HEK293 (cell line): ENCODE results near the gene BIRC3.
"Not testable (repeated sequence)": the region's sequence is repeated elsewhere in the genome, so short reads cannot be mapped to it uniquely, and the experiment has no call there.

Experiments used
- CTCF ChIP-seq: fragments of 450-650 bp; formaldehyde crosslinking; IDR thresholded peaks from 2 replicates; pipeline ENCODE4 v1.5.1; 2016; ENCODE audit warnings: missing biosample characterization, missing genetic modification characterization
- PRDM10 ChIP-seq: fragments of 450-650 bp; formaldehyde crosslinking; IDR thresholded peaks from 2 replicates; pipeline ENCODE4 v1.5.1; 2016; ENCODE audit warnings: missing biosample characterization, missing genetic modification characterization
- SCRT2 ChIP-seq: fragments of 450-650 bp; formaldehyde crosslinking; IDR thresholded peaks from 2 replicates; pipeline ENCODE4 v1.5.1; 2016; ENCODE audit warnings: missing biosample characterization, missing genetic modification characterization
- ZBTB21 ChIP-seq: fragments of 450-650 bp; formaldehyde crosslinking; IDR thresholded peaks from 2 replicates; pipeline ENCODE4 v1.5.1; 2017; ENCODE audit warnings: missing biosample characterization, missing genetic modification characterization
- ZNF155 ChIP-seq: fragments of 450-650 bp; formaldehyde crosslinking; IDR thresholded peaks from 2 replicates; pipeline ENCODE4 v1.5.1; 2016; ENCODE audit warnings: missing biosample characterization, missing genetic modification characterization
- ZNF174 ChIP-seq: fragments of 450-650 bp; formaldehyde crosslinking; IDR thresholded peaks from 2 replicates; pipeline ENCODE4 v1.5.0; 2017; ENCODE audit warnings: missing biosample characterization, mild to moderate bottlenecking, missing genetic modification characterization
- ZNF280C ChIP-seq: fragments of 450-650 bp; formaldehyde crosslinking; IDR thresholded peaks from 2 replicates; pipeline ENCODE4 v1.5.1; 2016; ENCODE audit warnings: missing biosample characterization, missing genetic modification characterization
- ZNF354C ChIP-seq: fragments of 450-650 bp; formaldehyde crosslinking; IDR thresholded peaks from 2 replicates; pipeline ENCODE4 v1.5.1; 2016; ENCODE audit warnings: missing biosample characterization, missing genetic modification characterization, low read depth, borderline replicate concordance
- ZNF449 ChIP-seq: fragments of 450-650 bp; formaldehyde crosslinking; IDR thresholded peaks from 2 replicates; pipeline ENCODE4 v1.5.1; 2017; ENCODE audit warnings: missing biosample characterization, mild to moderate bottlenecking, missing genetic modification characterization, moderate library complexity
- ZNF558 ChIP-seq: fragments of 450-650 bp; formaldehyde crosslinking; IDR thresholded peaks from 2 replicates; pipeline ENCODE4 v1.5.1; 2016; ENCODE audit warnings: missing biosample characterization, missing genetic modification characterization
- ZNF777 ChIP-seq: fragments of 450-650 bp; formaldehyde crosslinking; IDR thresholded peaks from 2 replicates; pipeline ENCODE4 v1.5.1; 2017; ENCODE audit warnings: missing biosample characterization, missing genetic modification characterization, borderline replicate concordance

GRCh38 chr11:102296757-102297156, 20.5 kb upstream of the BIRC3 start:
- TF ChIP-seq CTCF; ZNF155 (tag by site-specific recombination); ZBTB21 (tag by site-specific recombination); ZNF280C; ZNF449; PRDM10 (tag by site-specific recombination); SCRT2 (tag by site-specific recombination); ZNF174 (tag by site-specific recombination); ZNF354C (tag by site-specific recombination); ZNF777 (tag by site-specific recombination); ZNF558: not testable (repeated sequence)
